ENCODE data around the gene AP5S1. TPM values are rescaled to one million over a fixed set of nuclear protein-coding genes. Genes with fewer than 3 reads are reported as not detected.
A peak's percentile ranks its signal among the peaks of the same experiment; 100 is the strongest.

Gene AP5S1
- total and polyA plus RNA-seq, 2 of the 13 experiments (the other 11 are each of a cell fraction or from before 2014, with no cell fraction given): 7.9 to 23.2 TPM

DNA sequence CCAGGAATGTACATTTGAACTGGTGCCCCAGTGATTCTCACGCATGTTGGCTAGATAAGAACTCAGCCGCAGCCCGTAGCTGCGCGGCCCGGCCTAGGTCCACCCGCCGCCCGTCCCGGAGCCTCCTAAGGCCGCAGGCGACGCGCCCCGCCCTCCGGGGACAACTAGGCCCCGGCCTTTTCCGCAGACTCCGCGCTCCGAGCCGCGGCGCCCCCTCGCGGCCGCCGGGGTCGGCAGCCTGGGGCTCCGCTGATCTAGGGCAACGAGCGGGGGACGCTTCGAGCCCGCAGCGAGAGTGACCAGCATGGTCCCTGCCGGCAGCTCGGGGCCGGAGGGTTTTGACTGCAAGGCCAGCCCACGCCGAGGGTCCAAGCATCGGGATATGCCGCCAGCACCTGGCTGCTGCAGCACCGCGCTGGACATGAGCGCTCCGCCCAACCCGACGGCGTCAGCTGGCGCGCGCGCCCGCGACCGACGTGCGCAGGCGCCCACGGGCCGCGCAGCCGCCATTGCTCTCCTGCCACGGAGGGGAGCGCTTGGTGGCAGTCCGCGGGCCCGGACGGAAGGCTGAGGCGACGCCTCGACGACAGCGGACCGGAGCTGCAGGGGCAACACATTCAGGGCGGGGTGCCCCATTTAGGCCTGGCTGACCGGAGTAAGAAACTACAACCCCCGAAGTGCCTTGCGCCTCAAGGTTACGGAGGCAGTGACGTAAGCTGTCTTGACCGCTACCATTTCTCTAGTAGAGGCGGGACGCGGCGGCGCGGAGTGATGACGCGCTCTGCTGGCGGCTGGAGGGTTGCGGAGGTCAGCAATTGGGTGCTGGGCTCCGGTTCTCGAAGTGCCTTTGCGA is at the start of gene AP5S1 (continued):
- TF ChIP-seq, protein P1, sequence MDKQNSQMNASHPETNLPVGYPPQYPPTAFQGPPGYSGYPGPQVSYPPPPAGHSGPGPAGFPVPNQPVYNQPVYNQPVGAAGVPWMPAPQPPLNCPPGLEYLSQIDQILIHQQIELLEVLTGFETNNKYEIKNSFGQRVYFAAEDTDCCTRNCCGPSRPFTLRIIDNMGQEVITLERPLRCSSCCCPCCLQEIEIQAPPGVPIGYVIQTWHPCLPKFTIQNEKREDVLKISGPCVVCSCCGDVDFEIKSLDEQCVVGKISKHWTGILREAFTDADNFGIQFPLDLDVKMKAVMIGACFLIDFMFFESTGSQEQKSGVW (CRISPR knock-in tag; IDR thresholded peaks at IDR 0.05; ENCODE audit: borderline replicate concordance): no peak
- 0 out of 2 replicates have a peak, but pooled peaks have one; percentile 9 for TF ChIP-seq ATAD3A (CRISPR knock-in tag; IDR thresholded peaks at IDR 0.05)
- peak; percentile 92 for TF ChIP-seq ZNF678 (CRISPR knock-in tag; IDR thresholded peaks at IDR 0.05)
- peak; percentile 76 for TF ChIP-seq ZNF354B (CRISPR knock-in tag; IDR thresholded peaks at IDR 0.05)
- TF ChIP-seq SMAD9 (CRISPR knock-in tag; IDR thresholded peaks at IDR 0.05): peak; percentile 42; the same call in 1 of the 2 replicates
- peak; percentile 63 for TF ChIP-seq TP53 (CRISPR knock-in tag; conservative IDR thresholded peaks at IDR 0.05)
- 0 out of 2 replicates have a peak, but pooled peaks have one; percentile 91 for TF ChIP-seq ZNF780A (CRISPR knock-in tag; IDR thresholded peaks at IDR 0.05)
- 0 out of 2 replicates have a peak, but pooled peaks have one; percentile 51 for TF ChIP-seq ZSCAN5A (CRISPR knock-in tag; IDR thresholded peaks at IDR 0.05; ENCODE audit: borderline replicate concordance)
- peak; percentile 90 for TF ChIP-seq GABPB1 (CRISPR knock-in tag; IDR thresholded peaks at IDR 0.05)
- peak; percentile 77; the same call in 1 of the 2 replicates for TF ChIP-seq GZF1 (CRISPR knock-in tag; IDR thresholded peaks at IDR 0.05)
- TF ChIP-seq HMG20A (CRISPR knock-in tag; IDR thresholded peaks at IDR 0.05; ENCODE audit: borderline replicate concordance): peak; percentile 23; the same call in 1 of the 2 replicates
- peak; percentile 68 for TF ChIP-seq TEAD3 (CRISPR knock-in tag; optimal IDR thresholded peaks at IDR 0.05; ENCODE audit: borderline replicate concordance)
- TF ChIP-seq, protein P2, sequence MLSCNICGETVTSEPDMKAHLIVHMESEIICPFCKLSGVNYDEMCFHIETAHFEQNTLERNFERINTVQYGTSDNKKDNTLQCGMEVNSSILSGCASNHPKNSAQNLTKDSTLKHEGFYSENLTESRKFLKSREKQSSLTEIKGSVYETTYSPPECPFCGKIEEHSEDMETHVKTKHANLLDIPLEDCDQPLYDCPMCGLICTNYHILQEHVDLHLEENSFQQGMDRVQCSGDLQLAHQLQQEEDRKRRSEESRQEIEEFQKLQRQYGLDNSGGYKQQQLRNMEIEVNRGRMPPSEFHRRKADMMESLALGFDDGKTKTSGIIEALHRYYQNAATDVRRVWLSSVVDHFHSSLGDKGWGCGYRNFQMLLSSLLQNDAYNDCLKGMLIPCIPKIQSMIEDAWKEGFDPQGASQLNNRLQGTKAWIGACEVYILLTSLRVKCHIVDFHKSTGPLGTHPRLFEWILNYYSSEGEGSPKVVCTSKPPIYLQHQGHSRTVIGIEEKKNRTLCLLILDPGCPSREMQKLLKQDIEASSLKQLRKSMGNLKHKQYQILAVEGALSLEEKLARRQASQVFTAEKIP (CRISPR knock-in tag; IDR thresholded peaks at IDR 0.05; ENCODE audit: borderline replicate concordance): no peak
- peak; percentile 91 for TF ChIP-seq HDAC1 (CRISPR knock-in tag; IDR thresholded peaks at IDR 0.05)
- peak; percentile 95 for TF ChIP-seq RFXAP (CRISPR knock-in tag; IDR thresholded peaks at IDR 0.05; ENCODE audit: borderline replicate concordance)
- peak; percentile 100; the same call in 1 of the 2 replicates for TF ChIP-seq EEA1 (CRISPR knock-in tag; IDR thresholded peaks at IDR 0.05; ENCODE audit: borderline replicate concordance)
- TF ChIP-seq THRA (CRISPR knock-in tag; IDR thresholded peaks at IDR 0.05; ENCODE audit: borderline replicate concordance): peak; percentile 84
- peak; percentile 63 for TF ChIP-seq DZIP1 (CRISPR knock-in tag; IDR thresholded peaks at IDR 0.05)
- peak; percentile 79 for TF ChIP-seq MAFF (IDR thresholded peaks at IDR 0.05; ENCODE audit: low read depth, low read length)
- peak; percentile 87 for TF ChIP-seq XBP1 (CRISPR knock-in tag; IDR thresholded peaks at IDR 0.05)
- TF ChIP-seq ZNF746 (CRISPR knock-in tag; IDR thresholded peaks at IDR 0.05): peak; percentile 16

Data from HepG2 (cell line).